GM12873 (cell line): ENCODE results near the gene ABCC1.

Source experiments
- CTCF ChIP-seq: IDR thresholded peaks from 2 replicates; pipeline ENCODE4 v1.5.1; 2012; ENCODE audit warnings: low read depth, mild to moderate bottlenecking, moderate library complexity, low read length, control low read depth; ENCODE audit not compliant: insufficient read depth; ENCODE audit errors: missing control alignments

ABCC1 gene

GRCh38 chr16:16083421-16084156 lies 134.2 kb downstream of the ABCC1 start:
- no peak for TF ChIP-seq CTCF

GRCh38 chr16:16084874-16085273 lies 135.5 kb downstream of the ABCC1 start:
- no peak for TF ChIP-seq CTCF

GRCh38 chr16:16086653-16087446 lies 137.4 kb downstream of the ABCC1 start:
- no peak for TF ChIP-seq CTCF

- TF ChIP-seq CTCF, result no peak
Observed at GRCh38 chr16:16090238-16090637, 140.8 kb downstream of the ABCC1 start.

- TF ChIP-seq CTCF, result no peak
Observed at GRCh38 chr16:16092925-16093627, 143.7 kb downstream of the ABCC1 start.

GRCh38 chr16:16093628-16094332 lies 144.4 kb downstream of the ABCC1 start:
- no peak for TF ChIP-seq CTCF
